MM.1S (cell line): ENCODE data around the gene ZKSCAN4.

ENCODE experiments used
- DNase-seq: peaks from one replicate; pipeline ENCODE4 v3.0.0-alpha.2; 2015
- H2AFZ ChIP-seq: fragments of 300-600 bp; sonication (generic); 2 replicates; pipeline ENCODE4 v1.6.0; 2016; ENCODE audit warnings: antibody characterized with exemption, low read length
- H3F3A ChIP-seq: fragments of 300-600 bp; sonication (generic); 2 replicates; pipeline ENCODE4 v1.6.1; 2016; ENCODE audit warnings: mild to moderate bottlenecking, antibody characterized with exemption, low read length, moderate library complexity, mixed read lengths; ENCODE audit not compliant: insufficient read depth
- H3K27ac ChIP-seq: fragments of 300-600 bp; sonication (generic); 2 replicates; pipeline ENCODE4 v1.5.1; 2016; ENCODE audit warnings: mild to moderate bottlenecking, low read length
- H3K27me3 ChIP-seq: fragments of 300-600 bp; sonication (generic); replicated peaks from 2 replicates; pipeline ENCODE4 v1.6.0; 2016; ENCODE audit warnings: low read length; ENCODE audit not compliant: insufficient read depth
- H3K36me3 ChIP-seq: fragments of 300-600 bp; sonication (generic); replicated peaks from 2 replicates; pipeline ENCODE4 v1.6.1; 2016; ENCODE audit warnings: mild to moderate bottlenecking, low read length, mixed read lengths; ENCODE audit not compliant: insufficient read depth
- H3K4me1 ChIP-seq: fragments of 300-600 bp; sonication (generic); 2 replicates; pipeline ENCODE4 v1.6.1; 2016; ENCODE audit warnings: low read length, mixed read lengths
- H3K4me2 ChIP-seq: fragments of 300-600 bp; sonication (generic); 2 replicates; pipeline ENCODE4 v1.6.0; 2016; ENCODE audit warnings: low read depth, low read length
- H3K4me3 ChIP-seq: fragments of 300-600 bp; sonication (generic); 2 replicates; pipeline ENCODE4 v1.5.1; 2016; ENCODE audit warnings: low read length, mixed read lengths
- H3K79me2 ChIP-seq: fragments of 300-600 bp; sonication (generic); 2 replicates; pipeline ENCODE4 v1.6.1; 2016; ENCODE audit warnings: mixed run types, low read length, mixed read lengths
- H3K9ac ChIP-seq: fragments of 300-600 bp; sonication (generic); 2 replicates; pipeline ENCODE4 v1.6.1; 2016; ENCODE audit warnings: low read length, mixed read lengths
- H3K9me2 ChIP-seq: fragments of 300-600 bp; sonication (generic); replicated peaks from 2 replicates; pipeline ENCODE4 v1.6.1; 2016; ENCODE audit warnings: mild to moderate bottlenecking, low read length, mixed read lengths; ENCODE audit not compliant: insufficient read depth
- H3K9me3 ChIP-seq: fragments of 300-600 bp; sonication (generic); replicated peaks from 2 replicates; pipeline ENCODE4 v1.6.1; 2016; ENCODE audit warnings: mild to moderate bottlenecking, low read length, mixed read lengths; ENCODE audit not compliant: insufficient read depth
- H4K20me1 ChIP-seq: fragments of 300-600 bp; sonication (generic); 2 replicates; pipeline ENCODE4 v1.6.1; 2016; ENCODE audit warnings: mild to moderate bottlenecking, low read length, moderate library complexity, mixed read lengths; ENCODE audit not compliant: insufficient read depth
- EZH2 ChIP-seq: fragments of 300-600 bp; sonication (generic); optimal IDR thresholded peaks from 2 replicates; pipeline ENCODE3; 2017; ENCODE audit warnings: low read depth, mild to moderate bottlenecking, antibody characterized with exemption, low read length, mixed read lengths
- EZH2phosphoT487 ChIP-seq: fragments of 300-600 bp; sonication (generic); IDR thresholded peaks from 2 replicates; pipeline ENCODE4 v1.6.1; 2018; ENCODE audit warnings: antibody characterized with exemption, low read length
- TF ChIP-seq, protein P1 (sequence below): fragments of 300-600 bp; sonication (generic); IDR thresholded peaks from 2 replicates; pipeline ENCODE4 v1.5.1; 2016; ENCODE audit warnings: antibody characterized with exemption, low read length, mixed read lengths

The ZKSCAN4 gene

DNA sequence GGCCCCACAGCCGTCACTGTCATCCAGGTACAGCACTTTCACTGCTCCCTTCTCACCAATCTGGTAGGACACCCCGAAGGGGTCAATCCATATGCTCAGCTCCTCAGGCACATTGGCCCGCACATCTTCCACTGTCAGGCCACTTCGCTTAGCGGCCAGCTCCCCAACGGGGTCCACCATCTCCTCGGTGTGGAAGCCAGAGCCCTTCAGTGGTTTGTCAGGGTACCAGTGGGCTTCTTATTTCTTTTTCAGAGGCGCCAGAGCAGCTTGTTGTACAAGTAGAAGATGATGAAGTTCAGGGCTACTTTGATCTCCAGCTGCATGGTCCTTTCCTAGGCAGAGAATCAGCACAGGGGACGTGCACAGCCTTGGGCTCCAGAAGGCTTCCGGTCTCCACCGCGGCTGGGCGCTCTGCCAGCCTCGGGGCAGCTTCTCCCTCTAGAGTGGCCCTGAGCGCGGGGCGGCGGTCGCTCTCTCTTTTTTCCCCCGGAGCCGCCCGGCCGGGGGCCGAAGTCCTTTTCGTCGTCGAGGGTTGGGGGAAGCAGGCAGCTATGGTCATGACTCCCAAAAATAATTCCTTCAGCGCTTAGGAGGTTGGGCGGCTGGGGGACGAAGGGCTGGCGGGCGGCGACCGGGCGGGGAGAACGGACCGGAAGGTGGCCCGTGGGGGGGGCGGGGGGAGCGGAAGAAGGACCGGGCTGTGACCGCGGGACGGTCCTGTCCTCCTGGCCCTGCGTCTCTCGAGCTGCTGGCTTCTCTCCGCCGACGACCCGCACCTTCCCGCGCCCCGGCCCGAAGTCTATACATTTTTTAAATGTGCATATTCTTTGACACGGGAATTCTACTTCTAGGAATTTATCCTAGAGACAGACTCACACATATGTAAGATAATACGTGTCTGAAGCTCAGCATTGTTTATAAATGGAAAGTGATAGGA is 33.5 kb downstream of the ZKSCAN4 start:
- peak overlapping the region; percentile 71 for H3K4me3 ChIP-seq
- no peaks in the 10 kb centered on the region for H3K4me1 ChIP-seq
- H3K9me2 ChIP-seq = no peaks in the 10 kb centered on the region
- no peaks in the 10 kb centered on the region for H3K36me3 ChIP-seq
- no peaks in the 10 kb centered on the region for H3K9me3 ChIP-seq
- H3K27me3 ChIP-seq = peaks cover 31% of the 10 kb centered on the region
- H3K4me2 ChIP-seq = peak overlapping the region; percentile 76
- H4K20me1 ChIP-seq = no peaks in the 10 kb centered on the region
- H2AFZ ChIP-seq = peak overlapping the region; percentile 92
- TF ChIP-seq, protein P1, sequence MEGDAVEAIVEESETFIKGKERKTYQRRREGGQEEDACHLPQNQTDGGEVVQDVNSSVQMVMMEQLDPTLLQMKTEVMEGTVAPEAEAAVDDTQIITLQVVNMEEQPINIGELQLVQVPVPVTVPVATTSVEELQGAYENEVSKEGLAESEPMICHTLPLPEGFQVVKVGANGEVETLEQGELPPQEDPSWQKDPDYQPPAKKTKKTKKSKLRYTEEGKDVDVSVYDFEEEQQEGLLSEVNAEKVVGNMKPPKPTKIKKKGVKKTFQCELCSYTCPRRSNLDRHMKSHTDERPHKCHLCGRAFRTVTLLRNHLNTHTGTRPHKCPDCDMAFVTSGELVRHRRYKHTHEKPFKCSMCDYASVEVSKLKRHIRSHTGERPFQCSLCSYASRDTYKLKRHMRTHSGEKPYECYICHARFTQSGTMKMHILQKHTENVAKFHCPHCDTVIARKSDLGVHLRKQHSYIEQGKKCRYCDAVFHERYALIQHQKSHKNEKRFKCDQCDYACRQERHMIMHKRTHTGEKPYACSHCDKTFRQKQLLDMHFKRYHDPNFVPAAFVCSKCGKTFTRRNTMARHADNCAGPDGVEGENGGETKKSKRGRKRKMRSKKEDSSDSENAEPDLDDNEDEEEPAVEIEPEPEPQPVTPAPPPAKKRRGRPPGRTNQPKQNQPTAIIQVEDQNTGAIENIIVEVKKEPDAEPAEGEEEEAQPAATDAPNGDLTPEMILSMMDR = no peak
- TF ChIP-seq EZH2phosphoT487 (no peak), EZH2 (no peak)
- H3F3A ChIP-seq = peaks cover 2% of the 10 kb centered on the region; the same call in 1 of the 2 replicates
- H3K9ac ChIP-seq = peak overlapping the region; percentile 45; the same call in 1 of the 2 replicates
- no peak overlapping the region for H3K27ac ChIP-seq
- DNase-seq = peak; percentile 49
- no peaks in the 10 kb centered on the region for H3K79me2 ChIP-seq

DNA sequence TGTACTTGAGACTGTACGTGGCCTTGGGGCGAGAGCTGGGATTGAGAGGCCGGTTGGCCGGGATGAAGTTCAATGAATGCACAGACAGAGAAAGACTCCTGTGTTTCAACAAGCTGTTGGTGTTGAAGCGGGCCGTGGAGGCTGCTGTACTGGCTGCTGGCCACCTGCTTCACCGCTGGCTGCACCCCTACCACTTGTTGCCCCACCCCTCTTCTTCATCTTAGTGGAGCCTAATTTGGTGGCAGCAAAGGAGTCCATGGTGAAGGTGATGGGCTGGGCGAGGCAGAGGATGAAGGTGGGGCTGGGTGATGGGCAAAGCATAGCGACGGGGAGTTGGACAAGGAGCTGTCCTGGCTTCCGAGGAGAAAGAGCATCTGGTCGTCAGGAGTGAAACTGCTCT is 34.2 kb downstream of the ZKSCAN4 start:
- H3K9ac ChIP-seq = no peak overlapping the region
- H2AFZ ChIP-seq = no peak overlapping the region
- no peaks in the 10 kb centered on the region for H3K9me3 ChIP-seq
- no peak for DNase-seq
- no peaks in the 10 kb centered on the region for H3K4me1 ChIP-seq
- no peak overlapping the region for H3K4me3 ChIP-seq
- H3K27me3 ChIP-seq = peaks cover 25% of the 10 kb centered on the region; the same call in 1 of the 2 replicates
- no peak overlapping the region for H3K27ac ChIP-seq
- H3K4me2 ChIP-seq = peak overlapping the region; percentile 76; the same call in 1 of the 2 replicates
- H3K79me2 ChIP-seq = no peaks in the 10 kb centered on the region
- no peaks in the 10 kb centered on the region for H4K20me1 ChIP-seq
- H3K9me2 ChIP-seq = no peaks in the 10 kb centered on the region
- H3F3A ChIP-seq = peaks cover 9% of the 10 kb centered on the region; the same call in 1 of the 2 replicates
- no peak for TF ChIP-seq EZH2
- TF ChIP-seq, protein P1 = no peak
- TF ChIP-seq EZH2phosphoT487 = no peak
- H3K36me3 ChIP-seq = no peaks in the 10 kb centered on the region

DNA sequence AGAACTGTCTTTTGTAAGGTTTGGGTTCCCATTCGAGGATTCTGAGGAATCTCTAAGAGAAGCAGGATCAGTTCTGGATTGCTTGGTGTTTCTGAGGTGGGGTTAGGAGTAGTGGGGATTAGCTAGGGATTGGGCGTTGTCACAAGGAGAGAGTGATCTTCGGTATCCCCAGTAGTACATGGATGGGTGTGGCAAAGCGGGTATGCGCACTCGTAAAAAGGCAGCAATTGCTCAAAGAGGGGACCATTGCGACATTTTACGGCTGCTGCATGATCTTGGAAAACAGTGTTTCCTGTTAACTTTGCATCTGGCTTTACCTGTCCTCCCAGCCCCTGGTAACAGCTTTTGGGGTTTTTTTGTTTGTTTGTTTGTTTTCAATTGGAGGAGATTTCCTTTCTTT is 36.6 kb downstream of the ZKSCAN4 start:
- H3K27me3 ChIP-seq = peaks cover 14% of the 10 kb centered on the region; the same call in 1 of the 2 replicates
- no peak overlapping the region for H2AFZ ChIP-seq
- no peaks in the 10 kb centered on the region for H4K20me1 ChIP-seq
- no peak overlapping the region for H3K4me2 ChIP-seq
- no peak for DNase-seq
- H3K36me3 ChIP-seq = no peaks in the 10 kb centered on the region
- no peak overlapping the region for H3K9ac ChIP-seq
- H3K27ac ChIP-seq = no peak overlapping the region
- no peaks in the 10 kb centered on the region for H3K79me2 ChIP-seq
- no peaks in the 10 kb centered on the region for H3K9me2 ChIP-seq
- H3F3A ChIP-seq = peaks cover 18% of the 10 kb centered on the region
- H3K4me3 ChIP-seq = no peak overlapping the region
- H3K4me1 ChIP-seq = no peaks in the 10 kb centered on the region
- no peaks in the 10 kb centered on the region for H3K9me3 ChIP-seq
- TF ChIP-seq EZH2 (no peak), EZH2phosphoT487 (no peak)
- TF ChIP-seq, protein P1 = no peak
